HEK293 (cell line): ENCODE data around the gene POLL.
A peak's percentile ranks its signal among the peaks of the same experiment; 100 is the strongest.
"Not testable (repeated sequence)": the region's sequence is repeated elsewhere in the genome, so short reads cannot be mapped to it uniquely, and the experiment has no call there.

Experiments used
- CTCF ChIA-PET: fragments of 350-600 bp; formaldehyde crosslinking; extraction: SDS; loops from one replicate; lab custom pipeline; 2021; ENCODE audit warnings: antibody characterized with exemption; lab: Yijun Ruan, JAX
- POLR2A ChIA-PET: fragments of 300-600 bp; formaldehyde crosslinking; extraction: SDS; loops from one replicate; lab custom pipeline; 2020; ENCODE audit warnings: antibody characterized with exemption, inconsistent platforms; lab: Yijun Ruan, JAX
- H3K27ac ChIP-seq: fragments of 200-500 bp; sonication (Bioruptor generic); 2 replicates; pipeline ENCODE4 v1.5.1; 2014; ENCODE audit warnings: low read depth, low read length, control low read depth, inconsistent platforms; ENCODE audit errors: extremely low read depth
- H3K36me3 ChIP-seq, 2 experiments: fragments of 200-500 bp in 1 of 2; sonication (Bioruptor generic) in 1 of 2; 1 replicate in 1 of 2; 2 replicates in 1 of 2; pipeline ENCODE4 v1.5.1; 2014 to 2017; ENCODE audit warnings: inconsistent platforms in 2 of 2, low read length in 2 of 2; ENCODE audit not compliant: control insufficient read depth in 2 of 2, insufficient read depth in 1 of 2
- H3K4me1 ChIP-seq: fragments of 200-500 bp; sonication (Bioruptor generic); 2 replicates; pipeline ENCODE4 v1.5.1; 2014; ENCODE audit warnings: mild to moderate bottlenecking, low read length, inconsistent platforms; ENCODE audit not compliant: control insufficient read depth, insufficient read depth
- H3K4me3 ChIP-seq: 2 replicates; pipeline ENCODE4 v1.5.1; 2011; ENCODE audit warnings: low read depth, mild to moderate bottlenecking, control low read depth, low read length, moderate library complexity
- H3K9me3 ChIP-seq: fragments of 200-500 bp; sonication (Bioruptor generic); 2 replicates; pipeline ENCODE4 v1.5.1; 2014; ENCODE audit warnings: low read depth, low read length, inconsistent platforms; ENCODE audit not compliant: control insufficient read depth, insufficient read depth
- GLI4 ChIP-seq: fragments of 450-650 bp; formaldehyde crosslinking; IDR thresholded peaks from 2 replicates; pipeline ENCODE4 v1.5.1; 2016; ENCODE audit warnings: missing biosample characterization, missing genetic modification characterization
- GLIS2 ChIP-seq: fragments of 450-650 bp; formaldehyde crosslinking; IDR thresholded peaks from 2 replicates; pipeline ENCODE4 v1.5.1; 2016; ENCODE audit warnings: missing biosample characterization, missing genetic modification characterization
- HOXC10 ChIP-seq: sonication (generic); formaldehyde crosslinking; IDR thresholded peaks from 2 replicates; pipeline ENCODE4 v1.8.1; 2023; ENCODE audit warnings: mild to moderate bottlenecking, missing genetic modification reagents
- SALL2 ChIP-seq: fragments of 450-650 bp; formaldehyde crosslinking; IDR thresholded peaks from 2 replicates; pipeline ENCODE4 v1.5.0; 2017; ENCODE audit warnings: missing biosample characterization, mild to moderate bottlenecking, missing genetic modification characterization, borderline replicate concordance
- SCRT2 ChIP-seq: fragments of 450-650 bp; formaldehyde crosslinking; IDR thresholded peaks from 2 replicates; pipeline ENCODE4 v1.5.1; 2016; ENCODE audit warnings: missing biosample characterization, missing genetic modification characterization
- ZFP69B ChIP-seq: fragments of 450-650 bp; formaldehyde crosslinking; IDR thresholded peaks from 2 replicates; pipeline ENCODE4 v1.5.1; 2016; ENCODE audit warnings: missing biosample characterization, missing genetic modification characterization
- ZIC2 ChIP-seq: fragments of 450-650 bp; formaldehyde crosslinking; IDR thresholded peaks from 2 replicates; pipeline ENCODE4 v1.5.1; 2016; ENCODE audit warnings: missing biosample characterization, missing genetic modification characterization
- ZNF138 ChIP-seq: fragments of 450-650 bp; formaldehyde crosslinking; IDR thresholded peaks from 2 replicates; pipeline ENCODE4 v1.5.1; 2016; ENCODE audit warnings: missing biosample characterization, missing genetic modification characterization, borderline replicate concordance
- ZNF16 ChIP-seq: fragments of 450-650 bp; formaldehyde crosslinking; IDR thresholded peaks from 2 replicates; pipeline ENCODE4 v1.5.1; 2016; ENCODE audit warnings: low read depth, missing biosample characterization, missing genetic modification characterization
- ZNF174 ChIP-seq: fragments of 450-650 bp; formaldehyde crosslinking; IDR thresholded peaks from 2 replicates; pipeline ENCODE4 v1.5.0; 2017; ENCODE audit warnings: missing biosample characterization, mild to moderate bottlenecking, missing genetic modification characterization
- ZNF335 ChIP-seq: fragments of 450-650 bp; formaldehyde crosslinking; conservative IDR thresholded peaks from 2 replicates; pipeline ENCODE4 v1.5.1; 2016; ENCODE audit warnings: missing biosample characterization, missing genetic modification characterization
- ZNF354C ChIP-seq: fragments of 450-650 bp; formaldehyde crosslinking; IDR thresholded peaks from 2 replicates; pipeline ENCODE4 v1.5.1; 2016; ENCODE audit warnings: missing biosample characterization, missing genetic modification characterization, low read depth, borderline replicate concordance
- ZNF398 ChIP-seq: fragments of 450-650 bp; formaldehyde crosslinking; IDR thresholded peaks from 2 replicates; pipeline ENCODE4 v1.5.1; 2017; ENCODE audit warnings: missing biosample characterization, missing genetic modification characterization
- ZNF473 ChIP-seq: fragments of 450-650 bp; formaldehyde crosslinking; IDR thresholded peaks from 2 replicates; pipeline ENCODE4 v1.5.1; 2017; ENCODE audit warnings: missing biosample characterization, missing genetic modification characterization
- ZNF488 ChIP-seq: fragments of 450-650 bp; formaldehyde crosslinking; IDR thresholded peaks from 2 replicates; pipeline ENCODE4 v1.5.1; 2016; ENCODE audit warnings: missing biosample characterization, missing genetic modification characterization
- ZNF654 ChIP-seq: fragments of 450-650 bp; formaldehyde crosslinking; IDR thresholded peaks from 2 replicates; pipeline ENCODE4 v1.5.1; 2016; ENCODE audit warnings: low read depth, missing biosample characterization, missing genetic modification characterization
- ZNF692 ChIP-seq: fragments of 450-650 bp; formaldehyde crosslinking; IDR thresholded peaks from 2 replicates; pipeline ENCODE4 v1.5.1; 2016; ENCODE audit warnings: missing biosample characterization, missing genetic modification characterization
- ZNF768 ChIP-seq: fragments of 450-650 bp; formaldehyde crosslinking; IDR thresholded peaks from 2 replicates; pipeline ENCODE4 v1.5.1; 2018; ENCODE audit warnings: missing biosample characterization, mild to moderate bottlenecking, missing genetic modification characterization
- TF ChIP-seq, protein P1 (sequence below): fragments of 450-650 bp; formaldehyde crosslinking; optimal IDR thresholded peaks from 2 replicates; pipeline ENCODE3; 2016; ENCODE audit warnings: missing biosample characterization, mild to moderate bottlenecking, missing genetic modification characterization

POLL gene

DNA sequence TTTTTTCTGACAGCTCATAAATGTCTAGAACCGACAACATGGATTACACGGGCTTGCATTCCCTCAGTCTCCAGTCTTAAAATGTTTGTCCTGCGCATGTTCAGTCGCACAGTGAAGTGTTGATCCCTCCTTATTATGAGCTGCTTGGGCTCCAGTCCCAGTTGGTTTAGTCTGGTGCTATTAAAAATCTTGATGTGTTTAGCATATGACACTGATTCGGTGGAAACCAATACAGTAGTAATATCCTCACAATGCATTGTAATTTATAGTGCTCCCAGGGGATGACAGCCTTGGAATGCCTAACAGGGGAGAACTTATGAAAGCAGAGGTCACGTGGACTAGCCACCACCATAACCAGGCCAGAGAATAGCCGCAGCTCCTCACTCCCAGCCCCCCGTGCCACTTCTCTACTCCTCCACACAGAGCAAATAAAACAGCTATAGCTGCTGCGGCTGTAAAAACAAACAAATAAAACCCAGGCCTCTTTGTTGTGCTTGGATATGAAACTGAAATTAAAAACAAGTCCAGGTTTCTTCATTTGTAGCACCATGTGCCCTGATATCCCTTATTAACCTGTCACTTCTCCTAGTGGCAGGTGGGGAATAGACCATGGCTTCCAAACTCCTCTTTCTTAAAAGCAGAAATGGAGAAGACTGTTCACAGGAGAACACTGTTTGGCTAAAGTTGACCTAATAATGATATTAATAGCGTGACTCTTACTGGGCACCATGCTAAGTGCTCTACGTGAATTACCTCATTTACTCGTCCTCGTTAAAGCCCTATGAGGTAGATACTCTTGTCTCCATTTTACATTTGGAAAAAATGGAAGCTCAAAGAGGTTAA, 7.8 kb upstream of the POLL start (continued):
- no peak for TF ChIP-seq ZNF488 (tag by site-specific recombination)
- TF ChIP-seq ZNF16 (tag by site-specific recombination), result no peak
- no peak for TF ChIP-seq HOXC10 (CRISPR knock-in tag)
- TF ChIP-seq ZNF354C (tag by site-specific recombination), result no peak
- no peak for TF ChIP-seq SCRT2
- no peak for TF ChIP-seq ZNF398 (tag by site-specific recombination)
- TF ChIP-seq ZNF654, result no peak

GRCh38 chr10:101593331-101593730, 5.3 kb upstream of the POLL start:
- H3K27ac ChIP-seq, POLR2A ChIA-PET, H3K4me3 ChIP-seq, H3K36me3 ChIP-seq, H3K9me3 ChIP-seq: not testable (repeated sequence)
- CTCF ChIA-PET, result interaction anchor here (0.6 to 2.6 kb wide), 3 partner anchors 9 to 379 kb away, joined by 3 to 12 read pairs (median 5); no protein-coding TSS in a partner anchor
- peaks cover 17% of the 10 kb centered on the region for H3K4me1 ChIP-seq

DNA sequence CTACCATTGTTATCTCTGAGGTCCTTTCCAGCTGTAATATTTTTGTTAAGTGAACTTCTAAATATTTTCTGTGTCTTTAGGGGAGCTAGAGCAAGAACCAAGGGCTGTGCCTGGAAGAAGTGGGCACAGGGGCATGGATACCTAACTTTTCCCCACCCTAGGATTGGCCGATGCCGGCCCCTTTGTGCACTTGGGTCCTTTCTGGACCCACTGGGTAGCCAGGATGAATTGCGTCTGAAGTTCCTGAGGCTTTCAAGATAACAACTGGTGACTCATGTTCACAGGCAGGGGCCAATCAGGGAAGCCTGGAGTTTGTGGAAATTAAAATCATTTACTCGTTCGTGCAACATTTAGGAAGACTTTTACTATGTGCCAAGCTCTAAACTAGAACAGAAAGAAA, 822 bp upstream of the POLL start:
- Histone ChIP-seq H3K27ac (no peak overlapping the region), H3K36me3 (peaks cover 0 to 22% of the 10 kb centered on the region in 2 experiments; a peak in 1 of 3 replicates), H3K9me3 (no peaks in the 10 kb centered on the region), H3K4me3 (peak overlapping the region; percentile 70), H3K4me1 (peaks cover 8% of the 10 kb centered on the region)
- ChIA-PET CTCF (interaction anchor here (0.6 to 2.7 kb wide), 3 partner anchors 192 to 540 kb away, joined by 3 to 16 read pairs (median 5); no protein-coding TSS in a partner anchor), POLR2A (interaction anchor here (0.6 to 1.3 kb wide), 2 partner anchors 9 to 444 kb away, joined by 3 read pairs; no protein-coding TSS in a partner anchor)
- TF ChIP-seq ZNF138 (tag by site-specific recombination) (no peak), ZNF335 (tag by site-specific recombination) (peak; percentile 80), GLI4 (tag by site-specific recombination) (no peak), SALL2 (tag by site-specific recombination) (no peak), ZNF692 (tag by site-specific recombination) (0 out of 2 replicates have a peak, but pooled peaks have one; percentile 26), ZNF768 (tag by site-specific recombination) (no peak), ZFP69B (tag by site-specific recombination) (0 out of 2 replicates have a peak, but pooled peaks have one; percentile 22), ZNF473 (tag by site-specific recombination) (no peak), ZIC2 (tag by site-specific recombination) (0 out of 2 replicates have a peak, but pooled peaks have one; percentile 35), GLIS2 (tag by site-specific recombination) (0 out of 2 replicates have a peak, but pooled peaks have one; percentile 29), ZNF174 (tag by site-specific recombination) (no peak)
- TF ChIP-seq, protein P1, sequence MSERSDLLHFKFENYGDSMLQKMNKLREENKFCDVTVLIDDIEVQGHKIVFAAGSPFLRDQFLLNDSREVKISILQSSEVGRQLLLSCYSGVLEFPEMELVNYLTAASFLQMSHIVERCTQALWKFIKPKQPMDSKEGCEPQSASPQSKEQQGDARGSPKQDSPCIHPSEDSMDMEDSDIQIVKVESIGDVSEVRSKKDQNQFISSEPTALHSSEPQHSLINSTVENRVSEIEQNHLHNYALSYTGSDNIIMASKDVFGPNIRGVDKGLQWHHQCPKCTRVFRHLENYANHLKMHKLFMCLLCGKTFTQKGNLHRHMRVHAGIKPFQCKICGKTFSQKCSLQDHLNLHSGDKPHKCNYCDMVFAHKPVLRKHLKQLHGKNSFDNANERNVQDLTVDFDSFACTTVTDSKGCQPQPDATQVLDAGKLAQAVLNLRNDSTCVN (tag by site-specific recombination), result no peak
